ENCODE data around the gene PHF13. TPM values are rescaled to one million over a fixed set of nuclear protein-coding genes. Genes with fewer than 3 reads are reported as not detected.

PHF13 gene
- total and polyA plus RNA-seq, 8 donors = 4.0 to 8.3 (median 4.8) TPM

GRCh38 chr1:6648556-6648955 is 35.0 kb downstream of the PHF13 start:
- intact Hi-C loops (cut with DNase I) = loop anchor here in 2 of 3 donors (10.0 kb wide), 2 partner anchors 94 to 164 kb away; partner anchors contain the start of genes NOL9 (in 1 of the 2) and TAS1R1 (in 1 of the 2)
- no peak for TF ChIP-seq CTCF (IDR thresholded peaks at IDR 0.05)
- no peak for DNase-seq
- Histone ChIP-seq H3K27me3 (no peaks in the 10 kb centered on the region), H3K27ac (no peak overlapping the region), H3K9me3 (no peaks in the 10 kb centered on the region), H3K36me3 (peaks cover 0 to 9% (median 0%) of the 10 kb centered on the region in 3 donors), H3K4me1 (no peaks in the 10 kb centered on the region), H3K4me3 (no peak overlapping the region)
- no peak for FAIRE-seq
- ATAC-seq = no peak
- 88 to 91% methylated on average over 6 of the region's 6 CpGs for WGBS, 2 donors

GRCh38 chr1:6651909-6652308 is 38.4 kb downstream of the PHF13 start:
- H3K4me3 ChIP-seq = no peak overlapping the region
- FAIRE-seq (no peak), DNase-seq (no peak), ATAC-seq (no peak)
- H3K4me1 ChIP-seq = no peaks in the 10 kb centered on the region
- H3K27me3 ChIP-seq = no peaks in the 10 kb centered on the region
- WGBS, 2 donors = 87 to 89% methylated on average over 17 of the region's 17 CpGs
- peaks cover 0 to 11% (median 0%) of the 10 kb centered on the region in 3 donors for H3K36me3 ChIP-seq
- TF ChIP-seq CTCF (IDR thresholded peaks at IDR 0.05) = no peak
- intact Hi-C loops (cut with DNase I) = no loop called here
- H3K27ac ChIP-seq = no peak overlapping the region
- H3K9me3 ChIP-seq = no peaks in the 10 kb centered on the region

- no peak for FAIRE-seq
- WGBS, 2 donors = 79 to 80% methylated on average over 6 of the region's 6 CpGs
- no peak for TF ChIP-seq CTCF (IDR thresholded peaks at IDR 0.05)
- H3K27me3 ChIP-seq = no peaks in the 10 kb centered on the region
- H3K4me1 ChIP-seq = no peaks in the 10 kb centered on the region
- no peaks in the 10 kb centered on the region for H3K9me3 ChIP-seq
- no peak overlapping the region for H3K4me3 ChIP-seq
- DNase-seq = no peak
- H3K36me3 ChIP-seq = peaks cover 0 to 11% (median 0%) of the 10 kb centered on the region in 3 donors
- no peak overlapping the region for H3K27ac ChIP-seq
- ATAC-seq = no peak
- intact Hi-C loops (cut with DNase I) = no loop called here
Observed at GRCh38 chr1:6652986-6653385, 39.5 kb downstream of the PHF13 start.

GRCh38 chr1:6653436-6654290 is 40.1 kb downstream of the PHF13 start:
- 89% methylated on average over 23 of the region's 23 CpGs for WGBS, 2 donors
- Histone ChIP-seq H3K4me1 (no peaks in the 10 kb centered on the region), H3K4me3 (no peak overlapping the region), H3K36me3 (peaks cover 0 to 11% (median 0%) of the 10 kb centered on the region in 3 donors), H3K27me3 (no peaks in the 10 kb centered on the region), H3K9me3 (no peaks in the 10 kb centered on the region), H3K27ac (no peak overlapping the region)
- FAIRE-seq (no peak), DNase-seq (no peak), ATAC-seq (no peak)
- intact Hi-C loops (cut with DNase I) = no loop called here
- no peak for TF ChIP-seq CTCF (IDR thresholded peaks at IDR 0.05)

GRCh38 chr1:6657138-6657537 is 43.6 kb downstream of the PHF13 start:
- no peak for FAIRE-seq
- H3K36me3 ChIP-seq = peaks cover 0 to 11% (median 0%) of the 10 kb centered on the region in 3 donors
- TF ChIP-seq CTCF (IDR thresholded peaks at IDR 0.05) = no peak
- no peaks in the 10 kb centered on the region for H3K9me3 ChIP-seq
- H3K4me1 ChIP-seq = no peaks in the 10 kb centered on the region
- H3K27ac ChIP-seq = no peak overlapping the region
- intact Hi-C loops (cut with DNase I) = no loop called here
- no peak for DNase-seq
- no peaks in the 10 kb centered on the region for H3K27me3 ChIP-seq
- 89 to 92% methylated on average over 6 of the region's 6 CpGs for WGBS, 2 donors
- ATAC-seq = no peak
- no peak overlapping the region for H3K4me3 ChIP-seq
